Brain microvascular endothelial cell (primary cell): ENCODE results near the gene LRBA.

Experiments
- DNase-seq: peaks from one replicate; pipeline ENCODE4 v3.0.0-alpha.2; 2020
- H3K27ac ChIP-seq: fragments of 250-450 bp; sonication (Bioruptor Pico); 2 replicates; pipeline ENCODE4 v1.5.1; 2020; ENCODE audit warnings: mild to moderate bottlenecking, moderate library complexity
- H3K27me3 ChIP-seq: fragments of 250-450 bp; sonication (Bioruptor Pico); replicated peaks from 2 replicates; pipeline ENCODE4 v1.5.1; 2020; ENCODE audit warnings: mild to moderate bottlenecking
- H3K36me3 ChIP-seq: fragments of 250-450 bp; sonication (Bioruptor Pico); replicated peaks from 2 replicates; pipeline ENCODE4 v1.5.1; 2020; ENCODE audit warnings: mild to moderate bottlenecking
- H3K4me3 ChIP-seq: 2 replicates; pipeline ENCODE4 v1.5.1; 2011; ENCODE audit warnings: low read depth, mild to moderate bottlenecking, control low read depth, low read length, moderate library complexity
- CTCF ChIP-seq: IDR thresholded peaks from 2 replicates; pipeline ENCODE4 v1.5.1; 2011; ENCODE audit warnings: low read depth, mild to moderate bottlenecking, moderate library complexity, low read length, control low read depth, inconsistent platforms; ENCODE audit errors: missing control alignments
- in situ Hi-C: cut with HindIII; loops from 2 replicates; pipeline ENCODE4 v1.10.0; 2017; ENCODE audit warnings: low sequenced_read_pairs, low pct_ligation_motif_present

The LRBA gene

GRCh38 chr4:150818661-150819060 is 196.4 kb downstream of the LRBA start:
- no peak for TF ChIP-seq CTCF
- in situ Hi-C loops = no loop called here
- no peaks in the 10 kb centered on the region for H3K27me3 ChIP-seq
- H3K4me3 ChIP-seq = no peak overlapping the region
- H3K27ac ChIP-seq = no peak overlapping the region
- H3K36me3 ChIP-seq = no peaks in the 10 kb centered on the region
- no peak for DNase-seq

- no peak for TF ChIP-seq CTCF
- no peak overlapping the region for H3K27ac ChIP-seq
- no peak overlapping the region for H3K4me3 ChIP-seq
- H3K36me3 ChIP-seq = no peaks in the 10 kb centered on the region
- H3K27me3 ChIP-seq = no peaks in the 10 kb centered on the region
- in situ Hi-C loops = no loop called here
- no peak for DNase-seq
These were observed 197.1 kb downstream of the LRBA start for GRCh38 chr4:150817804-150818528.

GRCh38 chr4:150817017-150817416 is 198.1 kb downstream of the LRBA start:
- no peak for DNase-seq
- no peak for TF ChIP-seq CTCF
- H3K27ac ChIP-seq = no peak overlapping the region
- no peak overlapping the region for H3K4me3 ChIP-seq
- no peaks in the 10 kb centered on the region for H3K27me3 ChIP-seq
- no peaks in the 10 kb centered on the region for H3K36me3 ChIP-seq
- in situ Hi-C loops = no loop called here

GRCh38 chr4:150816491-150816890 is 198.6 kb downstream of the LRBA start:
- Histone ChIP-seq H3K4me3 (no peak overlapping the region), H3K27ac (no peak overlapping the region), H3K27me3 (no peaks in the 10 kb centered on the region), H3K36me3 (no peaks in the 10 kb centered on the region)
- in situ Hi-C loops = no loop called here
- no peak for TF ChIP-seq CTCF
- DNase-seq = no peak

GRCh38 chr4:150814873-150815272 is 200.2 kb downstream of the LRBA start:
- Histone ChIP-seq H3K4me3 (no peak overlapping the region), H3K27ac (no peak overlapping the region), H3K36me3 (no peaks in the 10 kb centered on the region), H3K27me3 (no peaks in the 10 kb centered on the region)
- TF ChIP-seq CTCF = no peak
- in situ Hi-C loops = no loop called here
- no peak for DNase-seq
